Neural crest cell (in vitro differentiated cells): ENCODE results near the gene CFAP100. TPM values are rescaled to one million over a fixed set of nuclear protein-coding genes. Genes with fewer than 3 reads are reported as not detected.

Source experiments
- DNase-seq: peaks from one replicate; pipeline ENCODE4 v3.0.0; 2021; ENCODE audit warnings: low read depth, mixed read lengths, low spot score
- H3K27ac Mint-ChIP-seq: one replicate; pipeline ENCODE4 v1.8.0; 2021; ENCODE audit warnings: mild to moderate bottlenecking, mixed read lengths; ENCODE audit not compliant: unreplicated experiment
- H3K27me3 Mint-ChIP-seq: 2 replicates; pipeline ENCODE4 v1.8.0; 2021; ENCODE audit warnings: low read depth, mild to moderate bottlenecking, mixed read lengths
- H3K36me3 Mint-ChIP-seq: 2 replicates; pipeline ENCODE4 v1.8.0; 2021; ENCODE audit warnings: low read depth, mild to moderate bottlenecking, mixed read lengths
- H3K4me1 Mint-ChIP-seq: 2 replicates; pipeline ENCODE4 v1.8.0; 2021; ENCODE audit warnings: mixed read lengths
- H3K4me3 Mint-ChIP-seq: one replicate; pipeline ENCODE4 v1.8.0; 2021; ENCODE audit warnings: mild to moderate bottlenecking, mixed read lengths
- H3K9me3 Mint-ChIP-seq: 2 replicates; pipeline ENCODE4 v1.8.0; 2021; ENCODE audit warnings: mixed read lengths
- total RNA-seq: library from RNA; stranded (reverse); gene quantifications from 2 replicates; pipeline ENCODE4 v1.2.1, GENCODE V29; 2021
- TF ChIP-seq, protein P1 (sequence below): fragments of 200-600 bp; sonication (generic); conservative IDR thresholded peaks from 2 replicates; pipeline ENCODE4 v1.5.0; 2021; ENCODE audit warnings: antibody characterized with exemption, mild to moderate bottlenecking

Gene CFAP100
- total RNA-seq, 1 donor from 2014 or later: 1.7 TPM

DNA sequence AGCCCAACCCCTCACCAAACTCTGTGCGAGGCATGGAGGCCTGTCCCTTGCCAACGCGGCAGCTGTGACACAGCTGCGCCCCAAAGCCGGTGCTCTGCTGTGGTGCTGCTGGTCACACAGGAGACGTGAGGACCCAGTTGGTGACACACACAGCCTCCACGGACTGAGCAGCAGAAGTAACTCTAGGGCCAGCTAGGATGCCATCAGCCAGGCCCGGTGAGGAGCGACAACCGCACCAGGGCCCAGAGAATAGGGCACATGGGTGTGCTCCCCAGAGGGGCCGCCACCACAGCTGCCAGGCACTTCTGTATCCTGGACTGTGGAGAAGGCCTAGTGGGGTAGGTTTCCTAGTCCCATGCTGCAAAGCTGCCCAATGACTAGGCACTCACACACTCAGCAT is 70.3 kb downstream of the CFAP100 start:
- H3K27me3 Mint-ChIP-seq: no peaks in the 10 kb centered on the region
- H3K36me3 Mint-ChIP-seq: peaks cover 25% of the 10 kb centered on the region
- no peak for DNase-seq
- H3K9me3 Mint-ChIP-seq: no peaks in the 10 kb centered on the region
- TF ChIP-seq, protein P1, sequence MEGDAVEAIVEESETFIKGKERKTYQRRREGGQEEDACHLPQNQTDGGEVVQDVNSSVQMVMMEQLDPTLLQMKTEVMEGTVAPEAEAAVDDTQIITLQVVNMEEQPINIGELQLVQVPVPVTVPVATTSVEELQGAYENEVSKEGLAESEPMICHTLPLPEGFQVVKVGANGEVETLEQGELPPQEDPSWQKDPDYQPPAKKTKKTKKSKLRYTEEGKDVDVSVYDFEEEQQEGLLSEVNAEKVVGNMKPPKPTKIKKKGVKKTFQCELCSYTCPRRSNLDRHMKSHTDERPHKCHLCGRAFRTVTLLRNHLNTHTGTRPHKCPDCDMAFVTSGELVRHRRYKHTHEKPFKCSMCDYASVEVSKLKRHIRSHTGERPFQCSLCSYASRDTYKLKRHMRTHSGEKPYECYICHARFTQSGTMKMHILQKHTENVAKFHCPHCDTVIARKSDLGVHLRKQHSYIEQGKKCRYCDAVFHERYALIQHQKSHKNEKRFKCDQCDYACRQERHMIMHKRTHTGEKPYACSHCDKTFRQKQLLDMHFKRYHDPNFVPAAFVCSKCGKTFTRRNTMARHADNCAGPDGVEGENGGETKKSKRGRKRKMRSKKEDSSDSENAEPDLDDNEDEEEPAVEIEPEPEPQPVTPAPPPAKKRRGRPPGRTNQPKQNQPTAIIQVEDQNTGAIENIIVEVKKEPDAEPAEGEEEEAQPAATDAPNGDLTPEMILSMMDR: no peak
- no peak overlapping the region for H3K27ac Mint-ChIP-seq
- H3K4me3 Mint-ChIP-seq: no peak overlapping the region
- H3K4me1 Mint-ChIP-seq: peaks cover 4% of the 10 kb centered on the region

DNA sequence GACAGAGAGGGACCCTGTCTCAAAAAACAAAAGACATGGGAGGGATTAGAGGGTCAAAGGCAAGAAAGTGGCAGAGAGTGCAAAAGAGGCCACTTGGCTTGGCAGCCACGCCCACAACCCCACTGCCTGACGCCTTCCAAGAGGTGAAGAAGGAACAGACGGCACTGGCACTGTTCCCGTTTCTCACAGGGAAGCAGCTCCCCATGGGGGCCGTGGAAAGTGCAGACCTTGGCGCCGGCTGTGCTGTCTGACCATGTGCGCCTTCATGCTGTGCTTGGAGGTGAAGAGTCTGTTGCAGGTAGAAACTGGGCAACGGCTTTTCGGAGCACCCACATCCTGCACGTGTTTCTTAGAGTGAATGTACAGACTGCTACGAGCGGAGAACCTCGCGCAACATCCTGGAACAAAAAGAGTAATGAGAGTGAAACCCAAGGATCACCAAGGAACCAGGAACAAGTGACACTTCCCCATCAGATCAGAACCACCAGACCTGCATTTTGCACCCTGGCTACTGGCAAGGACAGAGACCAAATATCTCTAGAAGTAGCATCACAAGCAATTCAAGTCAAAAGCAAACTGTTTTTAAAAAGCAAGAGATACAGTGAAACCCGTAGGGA is 71.3 kb downstream of the CFAP100 start:
- Mint-ChIP-seq H3K27me3 (no peaks in the 10 kb centered on the region), H3K27ac (no peak overlapping the region), H3K36me3 (peaks cover 23% of the 10 kb centered on the region), H3K9me3 (no peaks in the 10 kb centered on the region), H3K4me3 (no peak overlapping the region), H3K4me1 (peaks cover 4% of the 10 kb centered on the region)
- TF ChIP-seq, protein P1: no peak
- DNase-seq: no peak

DNA sequence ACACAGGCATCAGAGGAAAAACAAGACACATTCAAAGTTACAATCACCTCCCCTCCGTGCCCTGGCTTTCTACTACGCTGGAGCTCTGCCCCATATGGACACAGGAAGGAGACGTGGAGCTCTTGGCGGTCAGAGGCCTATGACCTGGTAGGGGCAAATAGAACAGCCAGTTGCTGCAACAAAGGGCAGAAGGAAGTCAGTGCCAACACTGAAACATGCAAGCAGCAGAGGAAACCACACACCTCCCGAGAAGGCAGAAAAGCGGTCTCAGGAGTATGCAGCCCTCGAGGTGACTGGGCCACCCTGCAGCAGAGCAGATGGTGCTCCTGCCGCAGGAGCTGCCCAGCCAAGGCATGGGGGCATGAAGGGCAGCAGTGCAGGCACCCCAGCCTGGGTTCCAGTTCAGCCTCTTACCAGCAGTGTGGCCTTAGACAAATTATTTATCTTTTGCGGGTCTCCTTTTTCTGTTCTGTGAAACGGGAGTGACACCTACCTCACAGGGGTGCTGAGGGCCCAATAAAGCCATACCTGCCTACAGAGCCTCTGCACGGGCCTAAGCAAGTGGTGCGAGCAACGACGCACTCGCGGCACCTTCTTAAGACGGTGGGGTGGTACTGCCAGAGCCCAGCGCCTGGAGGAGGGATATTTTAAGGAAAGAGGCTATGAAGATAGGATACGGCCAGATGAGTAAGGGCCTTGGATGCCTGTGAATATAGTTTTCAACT is 72.3 kb downstream of the CFAP100 start:
- no peaks in the 10 kb centered on the region for H3K9me3 Mint-ChIP-seq
- no peak for DNase-seq
- peaks cover 6% of the 10 kb centered on the region for H3K4me1 Mint-ChIP-seq
- no peak overlapping the region for H3K4me3 Mint-ChIP-seq
- H3K27me3 Mint-ChIP-seq: no peaks in the 10 kb centered on the region
- H3K36me3 Mint-ChIP-seq: peaks cover 23% of the 10 kb centered on the region
- H3K27ac Mint-ChIP-seq: peak overlapping the region; percentile 14
- TF ChIP-seq, protein P1: no peak

DNA sequence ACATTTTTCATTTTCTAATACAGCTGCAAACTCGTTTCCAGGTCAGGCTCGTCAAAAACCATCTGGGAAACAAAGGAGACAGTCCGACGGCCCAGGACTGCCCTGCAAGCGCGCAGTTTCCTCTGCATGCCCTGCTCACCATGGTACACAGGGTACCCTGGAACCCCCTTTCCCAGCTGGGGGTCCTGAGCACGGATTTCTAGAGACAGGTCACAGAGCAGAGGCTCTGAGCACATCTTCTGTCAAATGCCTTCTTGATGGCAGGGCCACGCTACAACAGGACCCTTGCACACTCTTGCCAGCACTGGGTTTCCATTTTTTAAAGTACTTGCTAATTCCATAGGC is 72.9 kb downstream of the CFAP100 start:
- Mint-ChIP-seq H3K4me1 (peaks cover 12% of the 10 kb centered on the region), H3K9me3 (no peaks in the 10 kb centered on the region), H3K36me3 (peaks cover 23% of the 10 kb centered on the region), H3K4me3 (no peak overlapping the region), H3K27me3 (no peaks in the 10 kb centered on the region), H3K27ac (no peak overlapping the region)
- TF ChIP-seq, protein P1: no peak
- DNase-seq: no peak

DNA sequence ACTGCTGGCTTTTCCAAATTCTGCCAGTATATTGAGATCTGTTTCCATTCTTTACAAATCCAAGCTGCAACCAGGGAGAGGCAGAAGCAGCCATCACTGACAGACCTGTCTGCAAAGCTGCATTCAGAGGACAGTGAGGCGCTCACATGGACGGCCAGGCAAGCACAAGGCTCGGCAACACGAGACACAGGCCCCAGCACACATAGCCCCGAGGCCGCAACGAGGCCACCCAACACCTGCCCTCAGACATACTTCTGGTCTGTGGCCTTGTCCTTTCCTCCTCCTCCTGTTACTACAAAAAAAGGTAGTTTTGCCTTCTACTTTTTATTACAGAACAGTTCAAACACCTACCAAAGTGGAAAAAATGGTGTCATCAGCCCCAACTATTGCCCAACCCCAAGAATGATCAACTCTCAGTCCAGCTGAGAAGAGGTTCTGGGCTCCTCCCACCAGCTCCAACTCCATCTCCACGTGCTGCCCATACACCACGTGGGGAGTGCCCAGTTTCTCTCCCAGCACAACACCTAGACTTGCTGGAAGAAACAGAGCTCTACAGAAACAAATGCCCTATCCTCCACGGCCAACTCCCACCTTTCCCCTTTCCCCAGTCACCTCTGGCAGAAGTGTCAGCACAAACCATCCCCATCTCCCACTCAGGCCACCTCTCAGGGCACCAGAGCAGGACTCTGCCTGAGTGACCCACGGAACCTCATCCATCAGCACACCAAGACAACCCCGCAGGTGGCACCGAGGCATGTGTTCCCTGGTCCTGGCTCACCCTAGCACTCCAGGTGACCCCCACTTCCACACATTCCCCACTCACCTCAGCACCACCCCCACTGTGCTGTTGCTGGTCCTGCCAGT is 73.6 kb downstream of the CFAP100 start:
- no peaks in the 10 kb centered on the region for H3K9me3 Mint-ChIP-seq
- H3K36me3 Mint-ChIP-seq: peaks cover 25% of the 10 kb centered on the region
- TF ChIP-seq, protein P1: no peak
- peak overlapping the region; percentile 22 for H3K4me3 Mint-ChIP-seq
- no peak for DNase-seq
- H3K27ac Mint-ChIP-seq: peak overlapping the region; percentile 88
- H3K27me3 Mint-ChIP-seq: no peaks in the 10 kb centered on the region
- peaks cover 18% of the 10 kb centered on the region for H3K4me1 Mint-ChIP-seq
